T-helper 1 cell treated with Interleukin-12 subunit alpha and Interleukin-12 subunit beta and Interleukin-4 antibody, amounts not matched to agents 30 ng/mL and 1 ng/mL, for 36 hours (primary cell): ENCODE measurements around the gene MARCHF9. TPM values are rescaled to one million over a fixed set of nuclear protein-coding genes. Genes with fewer than 3 reads are reported as not detected.

Experiments
- intact Hi-C: fragments of 100-400 bp; cut with micrococcal nuclease; formaldehyde crosslinking; loops from one replicate; pipeline ENCODE4 v1.15.1; 2024
- total RNA-seq: library from RNA; stranded (reverse); gene quantifications from 2 replicates; pipeline ENCODE4 v1.2.3, GENCODE V29; 2022

The MARCHF9 gene
- total RNA-seq, 1 donor from 2014 or later: 26.0 TPM

DNA sequence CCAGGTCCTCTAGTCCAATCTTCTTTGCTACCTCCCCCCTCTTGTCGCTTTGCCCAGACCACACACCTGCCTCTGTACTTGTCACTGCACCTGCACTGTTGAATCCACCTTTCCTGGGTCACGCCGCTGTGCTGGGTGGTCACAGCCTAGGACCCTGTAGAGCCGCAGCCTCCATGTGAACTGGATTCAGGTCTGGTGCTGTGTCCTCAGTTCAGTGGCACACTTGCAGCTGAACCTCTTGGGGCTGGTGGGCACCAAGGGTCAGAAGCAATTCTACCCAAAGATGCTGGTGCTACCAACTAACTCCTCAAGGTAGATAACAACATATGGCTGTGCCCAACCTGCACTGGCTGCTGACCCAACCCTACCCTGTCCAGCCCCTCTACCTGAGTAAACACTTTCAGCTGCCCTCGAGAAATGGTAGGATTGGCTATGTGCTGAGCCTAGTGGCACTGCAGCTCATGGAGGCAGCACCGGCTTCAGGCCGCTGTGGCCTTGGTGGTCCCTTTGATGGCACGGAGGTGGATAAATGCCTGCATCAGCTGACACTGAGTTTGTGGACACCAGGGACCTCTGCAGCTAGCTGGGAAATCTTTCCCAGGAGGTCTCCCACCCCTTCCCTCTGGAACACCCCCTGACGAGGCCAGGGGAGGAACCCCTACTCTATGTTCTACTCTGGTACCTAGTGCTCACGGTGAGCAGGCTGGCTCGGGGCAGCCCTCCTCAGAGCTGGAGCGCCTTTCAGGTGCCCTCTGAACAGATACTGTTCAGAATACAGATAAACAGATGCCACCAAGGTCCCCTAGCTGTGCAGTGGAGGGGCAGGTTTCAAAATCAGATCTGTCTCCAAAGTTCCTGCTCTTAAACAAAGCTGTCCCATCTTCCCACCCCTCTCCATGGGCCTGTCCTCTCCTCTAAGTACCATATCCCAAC is 30.6 kb upstream of the MARCHF9 start:
- intact Hi-C loops: no loop called here

DNA sequence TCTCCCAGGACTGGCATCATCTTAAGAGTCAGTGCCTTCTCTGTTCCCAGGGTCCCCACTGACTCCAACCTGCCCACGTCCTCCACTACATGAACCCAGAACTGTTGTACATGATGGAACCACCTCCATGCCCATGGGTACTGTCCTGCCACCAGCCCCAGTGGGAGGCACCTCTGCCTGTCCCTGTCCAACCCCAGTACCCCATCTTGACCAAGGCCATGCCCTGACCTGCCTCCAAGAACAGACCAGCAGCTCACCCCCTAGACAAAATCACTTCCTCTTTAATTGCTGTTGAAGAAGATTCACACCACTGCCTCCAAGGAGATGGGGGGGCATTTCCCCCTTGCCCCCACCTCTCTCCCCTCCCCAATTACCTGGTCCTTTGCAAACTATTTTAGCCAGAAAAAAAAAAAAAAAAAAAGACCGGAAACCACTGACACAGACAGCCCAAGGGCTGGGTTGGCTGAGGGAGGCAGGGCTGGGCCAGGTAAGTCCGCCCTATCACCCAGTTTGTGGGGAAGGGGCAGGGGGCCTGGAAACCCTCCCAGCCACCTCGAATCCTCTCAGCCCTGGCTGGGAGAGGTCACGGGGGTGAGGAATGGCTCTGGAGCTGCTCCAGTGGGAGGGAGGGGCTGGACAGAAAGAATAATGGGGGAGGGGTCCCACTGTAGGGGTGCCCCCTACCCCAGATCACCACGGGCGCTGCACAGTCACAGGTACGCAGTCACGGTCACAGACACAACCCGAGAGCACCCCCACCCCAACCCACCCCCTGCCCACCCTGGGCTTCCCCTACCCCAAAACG is 29.8 kb upstream of the MARCHF9 start:
- intact Hi-C loops: no loop called here

DNA sequence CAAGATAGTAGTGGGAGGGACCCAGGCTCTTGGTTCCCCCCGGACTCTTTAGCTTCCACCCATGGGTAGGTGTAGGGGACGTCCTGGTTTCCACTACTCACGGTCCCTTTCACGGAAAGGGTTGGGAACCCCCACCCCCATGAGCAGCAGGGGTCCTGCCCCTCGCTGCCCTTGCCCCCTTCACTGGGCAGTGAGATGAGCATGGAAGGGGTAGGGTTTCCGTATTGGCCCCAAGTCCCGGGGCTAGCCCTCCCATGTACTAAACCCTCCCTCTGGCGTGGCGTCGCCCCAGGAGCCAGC is 29.1 kb upstream of the MARCHF9 start:
- intact Hi-C loops: no loop called here

DNA sequence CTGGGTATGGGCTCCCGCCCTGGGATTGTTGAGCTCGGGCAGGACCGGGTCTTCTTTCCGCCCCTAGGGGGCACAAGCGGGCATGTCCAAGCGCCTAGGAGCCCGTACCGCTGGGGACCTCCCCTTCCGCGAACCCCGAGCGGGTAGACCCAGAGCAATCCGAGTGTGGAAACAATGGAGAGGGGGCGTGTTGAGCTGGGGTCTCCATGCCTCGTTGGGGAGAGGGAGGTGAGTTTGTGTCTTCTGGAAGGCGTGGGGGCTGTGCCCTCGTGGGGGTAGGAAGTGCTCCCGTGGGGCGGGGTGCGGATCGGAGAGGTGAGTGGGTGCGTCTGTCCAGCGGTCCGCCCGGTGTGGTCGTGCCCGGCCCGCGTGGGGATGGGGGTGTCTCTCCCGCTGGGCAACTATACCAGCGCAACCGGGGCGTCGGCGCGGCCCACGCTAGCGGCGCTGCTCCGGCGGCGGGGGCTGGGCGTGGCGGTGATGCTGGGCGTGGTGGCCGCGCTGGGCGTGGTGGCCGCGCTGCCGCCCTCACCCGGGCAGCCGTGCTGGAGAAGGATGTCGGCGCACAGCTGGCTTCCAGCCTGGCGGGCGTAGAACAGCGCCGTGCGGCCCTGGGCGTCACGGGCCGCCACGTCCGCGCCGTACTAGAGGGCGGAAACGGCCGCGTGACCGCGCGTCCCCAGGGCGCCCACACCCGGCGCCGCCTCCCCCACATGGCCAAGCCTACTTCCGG is 28.6 kb upstream of the MARCHF9 start:
- intact Hi-C loops: no loop called here

DNA sequence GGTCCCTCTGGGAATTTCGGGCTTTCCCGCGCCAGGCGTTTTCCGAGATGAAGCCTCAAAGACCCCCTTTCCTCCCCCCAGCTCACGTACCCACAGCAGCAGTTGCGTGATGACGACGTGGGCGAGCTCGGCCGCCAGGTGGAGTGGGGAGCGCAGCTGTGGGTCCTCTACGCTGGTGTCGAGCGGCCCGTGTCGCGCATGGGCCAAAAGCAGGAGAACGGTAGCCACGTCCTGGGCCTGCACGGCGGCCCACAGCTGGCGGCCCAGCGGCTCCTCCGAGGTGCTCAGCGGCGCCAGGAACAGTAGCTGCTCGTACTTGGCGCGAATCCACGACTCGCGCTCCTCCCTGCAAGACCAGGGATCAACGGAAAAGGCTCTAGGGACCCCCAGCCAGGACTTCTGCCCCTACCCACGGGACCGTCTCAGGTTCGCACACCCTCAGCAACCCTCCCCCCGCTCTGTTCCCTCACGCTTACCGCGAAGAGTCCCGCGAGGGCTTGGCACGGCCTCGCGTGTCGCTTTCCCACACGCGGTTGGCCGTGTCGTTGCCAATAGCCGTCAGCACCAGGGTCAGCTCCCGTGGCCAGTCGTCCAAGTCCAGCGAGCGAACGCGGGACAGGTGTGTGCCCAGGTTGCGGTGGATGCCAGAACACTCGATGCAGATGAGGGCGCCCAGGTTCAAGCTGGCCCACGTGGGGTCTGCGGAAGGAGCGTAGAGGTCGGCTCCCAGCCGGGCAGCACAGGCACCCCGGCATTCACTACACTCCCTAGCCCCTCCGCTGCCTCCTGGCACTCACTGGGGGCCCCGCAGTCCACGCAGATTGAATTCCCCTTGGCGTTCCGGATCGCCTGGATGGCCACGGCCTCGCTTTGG is 27.8 kb upstream of the MARCHF9 start:
- intact Hi-C loops: no loop called here

DNA sequence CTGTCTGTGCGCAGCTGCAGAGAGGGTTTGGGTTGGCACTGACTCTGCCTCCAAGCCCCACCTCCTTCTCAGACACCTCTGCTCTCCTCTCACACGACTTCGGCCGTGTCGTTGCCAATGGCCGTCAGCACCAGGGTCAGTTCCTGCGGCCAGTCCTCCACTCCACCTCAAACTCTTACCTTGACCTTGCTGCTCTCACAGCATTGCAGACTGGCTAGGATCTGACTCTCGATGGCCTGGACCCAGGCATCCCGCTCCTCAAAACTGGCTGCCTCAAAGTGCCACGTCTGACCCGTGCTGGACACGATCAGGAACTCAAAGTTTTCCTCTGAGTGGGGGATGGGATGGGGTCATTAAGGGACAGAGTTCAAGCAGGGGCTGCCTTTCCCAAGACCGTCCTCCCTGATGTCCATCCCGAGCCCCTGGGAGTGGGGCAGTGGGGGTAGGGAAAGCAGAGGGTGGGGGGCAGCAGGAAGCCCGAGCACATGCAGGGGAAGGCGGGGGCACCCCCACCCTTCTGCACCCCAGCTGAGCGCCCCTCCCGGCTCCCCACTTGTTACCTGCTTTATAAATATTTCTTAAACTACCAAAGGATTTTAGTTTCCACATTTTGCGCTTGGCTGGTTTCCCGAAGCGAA is 27.0 kb upstream of the MARCHF9 start:
- intact Hi-C loops: no loop called here

DNA sequence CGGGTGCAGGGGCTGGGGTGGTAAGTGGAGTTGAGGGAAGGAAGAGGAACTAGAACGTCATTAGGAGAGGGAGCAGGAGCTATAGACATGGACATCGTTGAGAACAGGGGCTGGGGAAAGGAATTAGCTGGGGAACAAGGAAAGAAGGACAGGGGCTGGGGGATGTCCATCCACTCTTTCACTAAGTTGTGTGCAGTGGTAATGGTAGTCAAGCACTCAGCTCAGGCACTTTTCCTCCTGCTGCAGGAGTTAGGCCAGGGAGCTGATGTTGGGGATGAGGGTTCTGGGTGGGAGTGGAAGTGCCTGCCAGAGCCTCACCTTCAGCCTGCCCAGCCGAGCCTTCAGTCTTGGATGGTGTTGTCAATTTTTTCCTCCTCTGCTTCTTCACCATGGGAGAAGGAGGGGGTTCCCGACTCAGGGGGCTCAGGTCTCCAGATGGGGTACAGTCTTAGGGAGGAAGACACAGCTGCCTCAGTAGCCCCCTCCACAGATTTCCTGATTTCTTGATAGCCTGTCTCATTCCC is 25.5 kb upstream of the MARCHF9 start:
- intact Hi-C loops: no loop called here

DNA sequence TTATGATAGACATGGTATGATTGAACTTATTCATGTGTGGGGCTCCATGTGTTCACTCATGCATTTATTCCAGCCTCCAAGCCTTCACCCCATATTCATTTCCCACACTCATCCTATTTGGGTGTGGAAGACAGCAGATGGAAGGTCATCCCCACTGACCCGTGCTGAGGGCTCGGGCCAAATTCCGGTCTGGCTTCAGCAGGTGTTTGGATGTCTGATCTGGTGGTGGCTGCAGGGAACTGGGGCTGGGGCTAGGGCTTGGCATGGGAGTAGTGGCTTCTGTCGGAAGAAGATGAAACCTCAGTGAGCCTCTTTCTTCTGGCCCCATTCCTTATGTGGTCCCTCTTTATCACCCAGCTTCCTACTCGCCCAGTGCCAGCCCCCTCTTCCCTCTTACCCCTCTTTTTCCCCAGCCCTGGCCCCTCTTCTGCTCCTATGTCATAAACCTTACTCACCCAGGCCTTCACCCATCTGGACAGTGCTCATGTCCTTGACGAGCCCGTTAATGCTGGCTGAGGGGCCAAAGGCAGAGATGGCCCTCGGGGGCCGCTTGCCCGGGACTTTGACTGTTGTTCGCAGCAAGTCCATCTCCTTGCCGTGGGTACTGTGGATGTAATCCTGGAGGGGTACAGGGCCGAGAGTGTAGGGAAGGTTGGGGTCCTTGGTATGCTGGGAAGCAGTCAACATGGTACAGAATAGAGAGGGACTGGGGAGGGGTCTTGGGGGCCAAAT is 24.4 kb upstream of the MARCHF9 start:
- intact Hi-C loops: no loop called here

DNA sequence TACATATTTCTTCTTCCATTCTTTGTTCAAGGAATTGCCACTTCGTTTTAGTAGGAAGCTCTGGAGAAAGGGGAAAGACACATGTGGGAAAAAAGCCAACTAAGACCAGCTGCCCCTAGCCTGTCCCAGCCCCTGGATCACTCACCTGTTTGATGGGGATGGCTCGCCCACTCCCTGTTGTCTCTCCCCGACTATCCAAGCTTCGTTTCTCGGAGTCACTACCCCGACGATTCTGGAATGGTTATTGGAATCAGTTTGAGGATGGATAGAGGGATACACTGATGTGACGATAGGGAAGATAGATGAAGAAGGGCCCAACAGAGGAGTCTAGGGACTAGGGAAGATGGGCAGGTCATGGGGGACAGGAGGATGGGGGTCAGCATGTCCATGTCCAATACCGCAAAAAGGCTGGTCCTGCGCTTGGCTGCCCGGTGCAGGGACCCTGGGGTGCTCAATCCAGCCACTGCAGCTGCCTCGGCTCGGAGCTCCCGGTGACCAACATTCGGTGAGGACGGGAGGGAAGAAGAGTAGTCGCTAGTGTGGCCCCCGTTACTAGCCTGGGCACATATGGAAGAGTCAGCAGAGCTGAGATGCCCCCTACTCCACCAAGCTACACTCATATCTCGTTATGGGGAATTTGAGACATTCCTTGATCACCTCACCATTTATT is 23.4 kb upstream of the MARCHF9 start:
- intact Hi-C loops: no loop called here

DNA sequence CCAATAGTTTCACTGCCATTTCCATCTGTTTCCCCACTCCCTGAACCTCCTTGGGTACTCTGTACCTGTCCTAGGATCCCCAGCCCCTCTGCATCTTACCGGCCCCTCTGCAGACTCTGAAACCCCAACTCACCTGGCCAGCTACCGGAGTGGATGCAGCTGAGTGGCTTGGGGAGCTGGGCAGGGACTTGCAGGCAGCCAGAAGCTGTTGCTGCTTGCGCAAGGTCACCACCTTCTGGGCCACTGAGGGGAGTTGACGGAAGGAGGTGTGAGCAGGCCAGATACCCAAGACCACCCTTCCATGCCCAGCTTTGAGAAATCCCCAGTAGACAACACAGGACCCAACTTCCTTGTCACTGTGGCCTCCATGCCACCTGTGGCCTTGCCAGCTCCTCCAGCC is 22.6 kb upstream of the MARCHF9 start:
- intact Hi-C loops: no loop called here

DNA sequence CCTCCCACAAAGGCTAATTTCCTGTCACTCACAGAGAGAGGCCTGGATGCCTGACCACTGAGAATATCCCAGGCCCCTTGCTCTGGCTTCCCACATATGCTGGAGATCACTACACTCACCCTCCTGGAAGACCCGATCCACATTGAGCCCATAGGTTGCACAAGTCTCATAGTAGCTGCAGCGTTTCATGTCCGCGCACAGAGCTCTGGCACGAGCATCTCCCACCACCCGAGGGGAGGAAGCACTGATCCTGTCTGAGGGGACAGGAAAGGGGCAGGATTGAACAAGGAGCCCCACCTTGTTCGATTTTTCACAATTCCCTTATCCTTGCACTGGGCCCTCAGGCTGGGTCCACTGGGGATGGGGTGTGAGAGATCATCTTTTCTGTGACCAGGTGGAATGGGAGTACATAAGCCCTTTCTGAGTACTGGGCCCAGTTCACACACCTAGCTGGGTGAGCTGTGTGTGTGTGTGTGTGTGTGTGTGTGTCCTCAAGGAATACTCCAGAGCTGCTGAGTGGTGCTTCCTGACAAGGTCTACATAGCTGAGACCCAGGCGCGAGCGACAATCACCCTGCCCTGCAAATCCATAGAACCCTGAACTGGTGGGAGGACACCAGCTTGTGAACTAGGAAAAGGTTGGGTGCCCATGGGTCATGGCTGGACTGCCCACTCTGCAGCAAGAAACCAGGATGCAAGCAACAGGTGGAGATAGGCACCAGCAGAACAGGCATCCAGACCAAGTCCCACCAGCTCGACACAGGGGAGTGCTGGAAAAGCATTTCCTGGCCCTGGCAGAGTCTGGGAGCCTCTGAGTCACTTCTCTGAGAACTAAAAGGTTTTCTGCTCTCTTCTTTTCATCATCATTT is 21.9 kb upstream of the MARCHF9 start:
- intact Hi-C loops: no loop called here

DNA sequence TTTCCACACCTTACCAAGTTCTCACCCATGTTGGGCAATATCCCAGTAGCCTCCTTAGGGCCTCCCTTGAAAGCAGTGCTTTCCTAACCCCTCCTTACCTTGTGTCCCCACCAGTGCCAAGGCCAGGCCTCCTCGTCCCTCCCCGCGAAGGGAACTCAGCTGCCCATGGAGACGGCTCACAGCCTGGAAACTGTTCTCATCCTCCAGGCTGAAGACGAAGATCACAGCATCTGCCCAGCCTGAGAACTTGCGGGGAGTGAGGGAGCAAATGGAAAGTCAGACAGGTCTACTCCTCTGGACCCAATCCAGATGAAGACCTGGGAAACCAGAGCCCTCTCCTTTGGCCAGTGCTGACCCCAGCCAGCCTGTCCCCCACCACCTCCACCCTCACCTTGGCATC is 21.0 kb upstream of the MARCHF9 start:
- intact Hi-C loops: no loop called here

DNA sequence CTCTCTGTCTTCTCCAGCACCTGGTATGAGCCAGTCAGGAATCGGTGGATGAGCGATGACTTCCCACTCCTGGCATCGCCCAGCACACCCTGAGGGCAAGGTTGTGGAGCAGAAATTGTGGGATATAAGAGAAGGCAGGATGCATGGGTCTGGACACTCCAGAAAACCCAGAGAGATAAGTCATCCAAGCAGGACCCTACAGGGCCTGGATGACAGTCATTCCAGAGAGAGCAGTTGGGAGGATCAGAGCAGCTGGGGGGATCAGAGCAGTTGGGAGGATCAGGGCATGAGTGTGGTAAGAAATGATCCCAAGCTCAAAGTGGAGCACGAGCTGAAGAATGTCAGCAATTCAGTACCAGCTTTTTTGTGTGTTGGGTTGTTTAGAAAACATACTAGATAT is 20.3 kb upstream of the MARCHF9 start:
- intact Hi-C loops: no loop called here

DNA sequence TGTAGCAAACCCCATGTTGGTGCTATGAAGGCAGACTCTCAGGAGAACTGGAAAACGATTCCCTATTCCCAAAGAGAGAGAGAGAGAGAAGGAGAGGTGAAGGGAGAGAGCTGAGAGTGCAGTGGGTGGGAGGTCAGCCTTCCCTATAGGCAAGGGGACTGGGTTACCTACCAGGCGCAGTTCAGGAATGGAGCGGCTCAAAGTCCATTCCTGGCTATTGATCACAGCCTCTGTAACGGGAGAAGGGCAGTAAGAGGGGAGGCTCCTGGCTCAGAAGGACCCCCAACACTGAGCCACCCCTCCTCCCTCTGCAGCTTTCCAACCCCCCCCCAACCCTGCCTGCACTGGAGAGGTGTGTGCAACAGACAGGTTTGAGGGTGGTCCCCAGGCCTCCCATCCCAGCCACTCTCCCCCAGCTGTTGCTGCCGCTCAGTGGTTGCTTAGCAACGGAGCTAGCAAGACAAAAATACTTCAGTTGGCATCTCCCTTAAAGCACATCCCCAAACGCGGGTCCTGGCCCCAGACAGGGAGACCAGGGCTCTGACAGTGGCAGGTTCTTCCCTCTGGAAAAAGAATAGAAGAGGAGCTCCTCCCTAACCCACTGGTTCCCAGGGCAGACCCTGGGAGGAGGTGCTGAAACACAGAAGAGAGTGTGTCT is 19.6 kb upstream of the MARCHF9 start:
- intact Hi-C loops: no loop called here

DNA sequence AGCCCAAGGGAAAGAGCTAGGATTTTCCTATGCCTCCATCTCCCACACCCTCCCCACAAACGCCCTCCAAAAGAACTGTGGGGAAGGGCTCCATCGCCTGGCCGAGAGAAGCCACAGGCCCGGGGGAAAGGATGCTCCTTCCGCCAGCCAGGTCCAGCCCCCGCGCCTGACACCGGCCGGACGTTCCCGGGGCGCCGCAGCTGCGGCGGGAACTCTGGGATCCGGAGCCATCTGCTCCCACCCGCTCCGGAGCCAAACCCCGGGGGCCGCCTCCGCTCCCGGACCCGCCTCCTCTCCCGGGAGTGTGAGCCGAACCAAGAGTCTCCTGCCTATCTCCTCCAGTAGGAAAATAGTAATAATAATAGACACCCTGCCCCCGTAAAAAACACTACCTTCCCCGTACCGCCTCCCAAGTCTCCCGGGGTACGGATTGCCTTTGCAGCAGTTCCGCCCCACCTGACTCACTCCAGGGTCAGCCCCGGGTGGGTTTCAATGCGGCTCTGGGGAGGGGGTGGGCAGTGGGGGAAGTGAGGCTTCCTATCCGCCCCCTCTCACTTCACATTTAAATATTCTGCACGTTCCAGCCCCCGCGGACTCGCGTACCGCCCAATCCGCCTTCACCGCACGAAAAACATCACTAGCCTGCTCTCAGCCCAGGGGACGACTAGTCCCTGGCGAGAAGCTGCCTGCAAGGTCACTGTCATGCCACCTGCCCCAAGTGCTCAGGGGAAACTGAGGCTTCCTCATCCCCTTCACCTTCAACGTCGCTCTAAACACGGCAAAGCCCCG is 18.8 kb upstream of the MARCHF9 start:
- intact Hi-C loops: no loop called here

DNA sequence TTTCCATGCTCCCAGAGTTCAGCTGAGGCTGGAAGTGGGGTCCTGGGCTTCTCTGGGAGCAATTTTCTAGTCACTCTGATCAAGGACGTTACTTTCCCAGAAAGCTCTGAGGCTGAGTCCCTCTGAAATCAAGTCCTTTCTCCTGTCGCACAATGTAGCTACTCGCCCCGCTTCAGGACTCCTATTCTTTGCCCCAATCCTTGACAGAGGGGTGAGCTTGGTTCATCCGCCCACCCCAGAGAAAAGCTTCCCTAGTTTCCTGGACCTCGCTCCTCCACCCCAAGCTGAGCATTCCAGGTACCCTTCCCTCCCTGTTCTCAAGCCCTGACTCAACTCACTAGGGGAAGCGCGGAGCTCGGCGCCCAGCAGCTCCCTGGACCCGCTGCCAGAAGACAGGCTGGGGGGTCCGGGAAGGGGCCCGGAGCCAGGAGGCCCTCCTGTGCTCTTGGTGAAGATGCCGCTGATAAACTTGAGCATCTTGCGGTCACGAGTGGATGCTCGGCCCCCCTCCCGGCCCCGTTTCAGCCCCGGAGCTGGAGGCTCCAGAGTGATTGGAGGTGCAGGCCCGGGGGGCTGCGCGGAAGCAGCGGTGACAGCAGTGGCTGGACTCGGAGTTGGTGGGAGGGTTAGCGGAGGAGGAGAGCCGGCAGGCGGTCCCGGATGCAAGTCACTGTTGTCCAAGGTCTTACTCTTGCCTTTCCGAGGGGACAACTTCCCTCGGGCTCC is 18.0 kb upstream of the MARCHF9 start:
- intact Hi-C loops: no loop called here
